GM19035 (cell line): ENCODE measurements around the gene GMDS.

Source experiments
- ATAC-seq: cut with Tn5 transposase; IDR thresholded peaks from one replicate; pipeline ENCODE4 v1.9.1; 2021; ENCODE audit not compliant: unreplicated experiment

GMDS gene

DNA sequence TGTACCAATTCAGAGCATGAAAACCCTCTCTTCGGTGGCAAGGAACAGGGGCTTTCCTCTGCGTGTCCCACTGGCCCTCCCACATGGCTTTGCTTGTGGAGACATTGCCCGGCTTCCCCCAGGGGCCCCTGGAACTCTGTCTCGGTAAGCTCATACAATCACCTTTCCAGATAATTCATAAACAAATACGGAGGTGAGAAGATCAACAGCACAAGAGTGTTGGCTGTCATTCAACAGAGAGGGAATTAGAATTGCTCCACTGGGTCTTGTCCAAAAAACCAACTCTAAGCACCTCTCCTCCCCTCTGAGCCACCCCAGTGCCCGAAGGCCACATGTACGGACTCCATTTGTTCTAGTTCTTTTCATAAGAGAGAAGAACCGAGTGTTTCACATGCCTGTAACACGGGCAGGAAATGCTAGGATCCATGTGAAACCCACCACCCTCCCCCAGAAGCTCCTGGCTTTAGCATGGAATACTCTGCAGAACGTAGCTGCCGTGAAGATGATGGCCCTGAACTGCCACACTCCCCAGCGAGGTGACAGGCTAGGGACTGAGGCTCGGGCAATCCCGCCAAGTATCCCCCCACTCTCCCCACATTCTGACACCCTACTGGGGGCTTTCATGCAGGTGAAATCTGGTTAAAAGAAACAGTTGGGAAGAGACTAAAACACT lies 660.3 kb downstream of the GMDS start:
- ATAC-seq: no peak

DNA sequence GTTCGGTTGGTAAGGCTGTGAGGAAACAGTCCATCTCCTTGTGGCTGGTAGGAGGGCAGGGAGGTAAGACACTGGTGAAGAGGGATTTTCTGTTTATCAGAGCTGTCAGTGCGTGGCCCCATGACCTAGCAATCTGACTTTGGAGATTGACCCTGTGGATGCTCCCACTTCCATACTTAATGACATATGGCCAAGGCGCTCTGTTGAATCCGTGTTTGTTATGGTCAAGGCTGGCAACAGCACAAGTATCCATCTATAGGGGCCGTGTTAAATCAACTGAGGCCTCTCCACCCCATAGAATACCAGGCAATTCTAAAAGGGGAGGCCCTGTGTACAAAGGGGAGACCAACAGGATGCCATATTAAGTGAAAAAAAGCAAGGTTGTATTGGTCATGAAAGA lies 661.3 kb downstream of the GMDS start:
- ATAC-seq: no peak

DNA sequence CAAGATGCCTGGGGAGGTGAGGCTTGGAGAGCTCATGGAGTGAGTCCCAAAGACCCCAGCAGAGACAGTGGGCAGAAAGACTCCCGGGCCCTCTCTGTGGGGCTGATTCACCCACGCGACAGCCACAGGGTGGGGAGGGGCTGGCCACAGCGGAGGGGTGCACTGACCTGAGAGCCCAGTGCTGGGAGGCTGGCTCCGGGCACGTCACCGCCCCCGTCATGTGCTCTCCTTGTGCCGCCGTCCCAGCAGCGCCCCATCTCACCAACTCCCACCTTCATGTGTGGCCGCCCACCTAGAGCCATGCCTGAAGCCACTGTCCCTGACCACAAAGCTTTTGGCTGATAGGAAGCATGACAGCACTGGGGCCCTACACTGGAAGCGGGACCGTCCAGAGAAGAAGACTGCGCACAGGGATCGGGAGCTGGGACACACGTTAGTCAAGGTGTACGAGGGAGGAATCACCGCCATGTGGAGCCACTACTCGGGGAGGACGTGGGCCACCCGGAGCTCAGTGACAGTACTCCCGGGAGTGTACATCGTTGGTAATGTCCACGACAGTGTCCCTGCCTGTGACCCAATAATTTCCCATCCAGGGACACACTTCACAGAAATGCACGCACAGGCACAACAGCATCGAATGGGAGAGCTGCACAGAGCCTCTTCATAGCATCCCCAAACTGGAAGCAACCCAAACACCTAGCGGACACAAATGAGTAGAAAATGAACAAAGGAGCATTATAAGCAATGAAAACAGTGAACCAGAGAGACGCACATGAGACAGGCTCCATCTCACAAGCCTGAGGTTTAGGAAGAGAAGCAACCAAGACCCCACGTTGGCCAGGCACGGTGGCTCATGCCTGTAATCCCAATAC lies 664.0 kb downstream of the GMDS start:
- no peak for ATAC-seq

DNA sequence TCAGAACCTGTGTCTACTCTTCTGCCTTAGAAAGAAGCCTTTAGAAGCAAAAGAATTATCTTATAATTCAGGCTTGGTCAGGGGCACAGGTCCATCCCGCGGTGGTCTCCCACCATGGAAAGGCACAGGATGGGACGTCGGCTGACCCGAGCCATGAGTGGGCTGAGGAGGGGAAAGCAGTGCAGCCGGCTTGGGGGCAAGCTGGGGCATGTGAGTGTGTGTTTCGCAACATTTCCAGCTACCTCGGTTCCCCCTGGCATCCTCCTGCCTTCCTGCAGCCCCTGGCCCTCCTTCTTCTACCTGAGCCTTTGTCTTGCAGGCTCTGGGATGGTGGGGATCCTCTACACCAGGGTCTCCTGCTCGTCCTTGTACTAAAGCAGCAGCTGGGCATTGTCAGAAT lies 664.8 kb downstream of the GMDS start:
- no peak for ATAC-seq

DNA sequence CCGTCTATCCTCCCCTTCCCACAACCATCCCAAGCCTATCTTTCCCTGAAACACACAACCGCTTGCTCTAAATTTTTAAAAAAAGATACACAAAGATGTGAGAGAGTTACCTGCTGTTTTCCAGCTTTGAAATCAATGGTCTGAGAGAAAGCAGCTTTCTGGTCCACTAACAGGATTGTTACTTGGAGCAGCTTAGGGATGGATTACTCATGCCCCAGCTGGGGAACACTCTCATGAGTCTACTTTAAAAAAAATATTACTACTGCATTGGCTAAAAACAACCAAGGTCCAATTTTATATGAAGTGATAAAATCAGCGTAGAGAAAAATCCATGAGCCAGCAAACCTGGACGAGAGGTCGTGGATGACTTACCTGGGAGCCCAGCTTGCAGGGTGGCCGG lies 665.3 kb downstream of the GMDS start:
- ATAC-seq: no peak

DNA sequence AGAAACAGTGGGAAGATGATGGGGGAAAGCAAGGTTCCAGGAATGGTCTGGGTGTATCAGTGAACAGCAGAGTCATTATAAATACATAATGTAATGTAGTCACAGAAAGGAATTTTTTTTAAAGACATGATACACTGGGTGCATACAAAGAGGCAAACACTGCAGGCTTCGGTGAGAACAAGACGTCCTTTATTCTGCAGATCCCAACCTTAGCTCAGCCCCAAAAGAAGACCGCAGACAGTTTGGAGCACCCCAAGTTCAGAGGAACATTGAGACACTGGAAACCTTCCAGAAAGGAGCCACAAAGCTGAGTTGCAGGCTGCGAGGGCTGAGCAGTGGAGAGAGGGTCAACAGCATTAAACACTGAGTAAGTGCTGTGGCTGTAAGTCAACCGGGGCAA lies 666.3 kb downstream of the GMDS start:
- ATAC-seq: no peak

DNA sequence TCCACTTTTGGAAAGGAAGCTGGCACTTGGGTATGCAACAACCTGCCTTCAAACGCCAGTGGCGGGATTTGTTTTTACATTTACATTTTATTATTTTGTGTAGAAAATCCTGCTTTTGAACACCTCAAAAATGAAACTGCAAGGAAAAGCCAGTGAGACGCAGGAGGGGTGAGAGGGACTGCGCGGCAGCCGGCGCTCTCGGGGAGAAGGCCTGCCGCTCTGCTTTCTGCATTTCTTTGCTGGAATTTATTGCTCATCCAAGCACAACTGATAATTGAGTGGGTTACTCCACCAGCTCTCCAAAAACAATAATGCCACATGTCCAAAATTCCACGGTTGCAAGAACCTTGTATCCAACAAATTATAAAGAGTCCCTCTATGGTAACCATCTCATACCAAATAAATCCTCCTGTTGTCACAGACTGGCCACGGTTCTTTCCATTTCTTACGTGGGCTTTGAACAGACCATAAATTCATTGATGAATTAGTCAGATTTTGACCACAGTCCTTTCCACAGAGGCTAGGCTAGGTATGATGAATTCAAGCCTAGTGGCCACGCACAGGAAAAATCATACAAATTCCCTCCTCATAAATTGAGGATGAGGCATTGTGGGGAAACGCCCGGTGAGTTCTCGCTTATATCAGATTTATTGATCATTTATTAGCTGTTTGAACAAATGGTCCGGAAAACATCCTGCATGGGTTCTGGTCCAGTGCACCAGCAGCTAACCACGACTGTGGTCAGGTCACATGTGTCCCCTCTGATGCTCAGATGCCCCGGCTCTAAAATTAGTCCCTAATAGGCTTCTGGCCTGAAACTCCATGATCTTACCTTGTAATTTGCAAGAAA lies 667.3 kb downstream of the GMDS start:
- no peak for ATAC-seq

DNA sequence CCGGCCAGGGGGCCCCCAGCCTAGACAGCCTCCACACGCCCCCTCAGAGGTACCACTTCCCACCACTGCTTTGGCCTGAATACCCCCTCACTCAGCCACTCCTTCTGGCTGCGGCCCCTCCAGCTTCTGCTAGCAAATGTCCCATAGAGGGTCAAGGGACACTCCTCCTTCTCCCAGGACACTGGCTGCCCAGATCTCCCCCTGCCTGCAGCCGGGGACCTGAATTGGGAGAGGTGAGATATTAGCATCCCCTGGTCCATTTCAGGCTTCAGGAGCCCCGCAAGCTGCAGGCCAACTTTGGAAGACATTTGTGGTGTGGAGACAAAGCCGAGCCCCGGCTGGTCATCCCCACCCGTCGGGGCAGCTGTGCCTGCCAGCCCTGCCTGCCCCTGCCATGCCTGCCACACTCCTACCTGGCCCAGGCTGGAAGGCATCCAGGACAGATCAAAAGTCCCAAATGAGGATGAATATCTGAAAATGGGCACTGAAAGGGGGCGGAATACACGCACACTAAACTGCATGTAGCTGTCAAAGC lies 668.2 kb downstream of the GMDS start:
- no peak for ATAC-seq

DNA sequence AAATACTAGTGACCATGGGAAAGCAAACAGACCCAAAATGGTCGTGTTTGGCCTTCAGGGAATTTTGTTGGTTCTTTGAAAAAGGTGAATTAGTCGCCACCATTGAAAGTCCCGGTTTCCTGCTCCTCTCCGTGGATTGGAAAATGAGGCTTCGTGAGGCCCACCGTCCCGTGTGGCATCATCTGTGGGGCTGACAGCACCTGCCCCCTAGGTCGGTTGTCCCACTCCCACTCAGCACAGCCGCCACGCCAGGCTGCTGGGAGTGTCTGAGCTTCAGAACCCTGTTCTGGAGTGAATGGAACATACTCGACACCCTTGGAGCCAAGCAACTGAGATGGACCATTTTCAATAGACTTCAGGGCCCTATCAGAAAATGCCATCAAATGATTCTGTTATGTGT lies 668.7 kb downstream of the GMDS start:
- ATAC-seq: no peak

DNA sequence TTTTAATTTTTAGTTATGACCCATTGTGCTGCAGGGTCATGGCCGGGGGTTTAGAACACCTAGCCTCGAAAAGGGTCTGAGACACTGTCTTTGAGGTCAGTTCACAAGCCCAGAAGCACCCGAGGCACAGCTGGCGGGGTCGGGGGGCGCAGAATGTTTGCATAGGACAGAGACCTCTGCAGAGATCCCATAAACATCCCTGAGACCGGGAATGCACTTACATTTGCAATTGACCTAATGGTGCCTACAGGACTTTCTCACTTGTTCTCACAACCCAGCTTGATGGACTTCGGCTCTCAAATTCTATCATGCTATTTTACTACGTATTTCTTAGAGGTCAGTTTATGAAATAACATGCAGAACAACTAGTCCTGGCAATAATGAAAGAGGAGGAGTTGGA lies 669.2 kb downstream of the GMDS start:
- ATAC-seq: no peak

DNA sequence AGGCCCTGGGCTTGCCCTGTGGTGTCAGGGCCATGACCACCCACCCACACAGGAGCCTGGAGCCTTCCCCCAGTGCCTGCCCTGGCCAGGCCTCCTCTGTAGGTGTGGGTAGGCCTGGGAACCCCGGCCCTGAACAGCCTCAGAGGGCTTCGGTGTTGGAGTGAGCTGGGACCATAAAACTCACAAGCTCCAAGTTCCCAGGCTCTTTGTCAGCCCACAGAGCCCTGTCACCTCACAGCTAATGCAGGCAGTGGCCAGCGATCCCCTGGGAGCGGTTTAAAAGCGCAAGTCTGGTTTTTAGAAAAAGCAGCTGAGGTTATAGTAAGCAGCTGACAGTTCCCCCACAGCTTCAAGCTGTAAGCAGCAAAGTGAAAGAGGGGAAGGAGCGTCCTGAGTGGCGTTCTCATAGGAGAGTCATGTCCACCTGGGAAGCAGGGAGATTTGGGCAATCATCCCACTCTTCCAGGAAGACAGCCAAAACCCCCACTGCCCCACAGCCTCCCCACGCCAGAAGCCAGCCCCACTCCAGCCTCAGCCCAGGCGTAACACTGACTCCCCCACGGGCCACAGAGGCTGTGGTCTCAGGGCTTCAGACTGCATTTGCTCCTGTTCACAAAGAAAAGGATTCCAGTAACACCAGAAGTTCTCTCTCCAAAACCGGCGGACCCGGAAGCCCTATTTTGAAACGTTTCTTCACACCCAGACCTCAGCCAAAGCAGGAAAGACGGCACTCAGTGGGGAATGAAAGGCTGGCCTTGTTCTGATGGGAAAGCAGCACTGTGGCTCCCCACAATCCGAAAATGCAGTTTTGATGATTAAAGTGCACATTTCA lies 670.0 kb downstream of the GMDS start:
- ATAC-seq: no peak

DNA sequence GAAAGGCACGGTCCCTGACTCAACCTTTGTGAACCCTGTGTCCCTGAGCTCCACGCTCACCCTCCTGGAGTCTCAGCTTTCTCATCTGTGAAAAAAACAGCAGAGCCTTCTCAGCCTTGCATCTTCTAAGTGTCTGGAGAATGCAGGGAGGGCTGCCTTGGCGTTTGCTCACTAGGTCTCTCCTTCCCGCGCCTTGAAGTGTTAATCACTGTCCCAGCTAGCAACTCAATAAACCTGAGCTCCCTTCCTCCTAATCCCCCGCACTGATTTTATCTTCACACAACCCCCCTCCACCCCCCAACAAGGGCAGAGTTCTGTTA lies 670.6 kb downstream of the GMDS start:
- no peak for ATAC-seq

DNA sequence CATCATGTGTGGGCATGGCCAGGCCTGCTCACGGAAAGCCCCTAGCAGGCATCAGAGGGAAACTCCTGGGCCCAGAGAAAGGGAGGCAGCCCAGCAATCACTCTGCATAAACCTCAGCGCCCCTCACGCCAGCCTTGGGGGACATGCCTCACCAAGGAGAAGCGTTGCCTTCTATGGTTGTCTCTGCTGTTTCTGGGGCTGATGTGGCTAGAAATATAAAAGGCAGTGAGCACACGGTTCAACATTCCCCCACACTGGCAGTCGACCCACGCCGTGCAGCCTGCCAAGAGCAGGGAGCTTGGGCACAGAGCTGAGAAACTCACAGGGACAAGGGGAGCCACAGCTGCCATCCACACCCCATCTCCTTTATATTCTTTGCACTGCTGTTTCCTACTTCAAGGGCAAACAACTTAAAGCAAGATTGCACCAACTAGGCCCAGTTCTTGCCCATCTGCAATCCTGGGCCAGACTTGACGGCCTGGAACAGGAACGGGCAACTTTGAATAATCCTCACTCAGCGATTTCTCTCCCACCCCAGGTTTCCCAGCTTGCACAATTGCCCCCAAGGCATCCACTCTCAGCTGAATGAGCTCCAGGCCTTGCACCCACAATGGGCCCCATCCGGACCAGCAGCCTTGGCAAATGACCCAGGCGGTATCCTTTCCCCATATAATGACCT lies 671.2 kb downstream of the GMDS start:
- ATAC-seq: no peak
